HG03469 (cell line): ENCODE data around the gene BATF.

Source experiments
- ATAC-seq: cut with Tn5 transposase; IDR thresholded peaks from one replicate; pipeline ENCODE4 v1.9.1; 2021; ENCODE audit warnings: mild to moderate bottlenecking, moderate library complexity, moderate number of reproducible peaks; ENCODE audit not compliant: unreplicated experiment

Gene BATF

DNA sequence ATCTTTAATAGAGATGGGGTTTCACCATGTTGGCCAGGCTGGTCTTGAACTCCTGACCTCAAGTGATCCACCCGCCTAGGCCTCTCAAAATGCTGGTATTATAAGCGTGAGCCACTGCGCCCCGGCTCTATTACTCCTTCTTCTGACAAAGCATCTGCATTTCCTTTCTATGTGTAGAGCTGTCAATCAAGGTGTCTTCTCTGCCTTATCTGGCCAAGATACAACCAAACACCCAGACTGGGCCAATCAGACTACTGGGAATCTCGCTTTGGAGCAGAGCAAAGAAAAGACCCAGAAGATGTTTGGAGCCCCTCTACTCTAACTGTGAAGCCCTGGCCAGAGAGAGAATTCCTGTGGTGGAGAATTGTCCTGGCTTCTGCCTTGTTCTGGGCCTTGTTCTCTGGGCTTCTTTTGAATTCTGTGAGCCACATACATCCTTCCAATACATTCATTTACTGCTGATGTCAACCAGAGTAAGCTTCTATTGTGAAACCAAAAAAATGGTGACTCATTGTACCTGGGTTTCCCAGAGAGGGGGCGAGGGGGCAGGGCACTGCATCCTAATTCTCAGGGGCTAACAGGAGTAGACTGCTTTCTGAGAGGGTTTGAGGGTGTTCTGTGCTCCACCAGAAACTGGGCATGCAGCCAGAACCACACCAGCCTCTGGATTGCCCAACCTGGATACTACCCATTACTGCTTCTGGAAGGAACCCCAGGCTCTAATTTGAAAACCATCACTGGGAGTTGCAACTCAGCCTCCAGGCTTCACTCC is 37.4 kb downstream of the BATF start:
- ATAC-seq = no peak

DNA sequence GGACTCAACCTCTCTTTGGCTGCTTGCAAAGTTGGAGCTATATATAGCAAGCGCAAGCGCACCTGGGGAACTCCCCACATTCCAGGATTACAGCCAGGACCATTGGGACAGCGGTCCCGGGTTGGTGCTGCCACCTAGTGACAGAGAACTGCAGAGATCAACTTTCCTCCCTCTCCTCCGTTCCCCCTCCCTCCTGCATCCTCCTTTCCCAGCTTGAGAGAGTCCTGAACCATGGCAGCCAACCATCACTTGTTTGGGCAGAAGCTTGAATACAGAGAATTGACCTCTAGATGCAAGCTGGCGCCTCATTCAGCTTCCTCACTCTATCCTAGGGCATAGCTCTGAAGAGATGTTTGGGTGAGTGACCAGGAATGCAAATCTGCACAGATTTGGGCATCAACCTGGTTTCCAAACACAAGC is 38.8 kb downstream of the BATF start:
- ATAC-seq = peak; percentile 50

GRCh38 chr14:75562089-75562488 is 39.8 kb downstream of the BATF start:
- no peak for ATAC-seq

- no peak for ATAC-seq
Measured at GRCh38 chr14:75562489-75562888, 40.2 kb downstream of the BATF start.

DNA sequence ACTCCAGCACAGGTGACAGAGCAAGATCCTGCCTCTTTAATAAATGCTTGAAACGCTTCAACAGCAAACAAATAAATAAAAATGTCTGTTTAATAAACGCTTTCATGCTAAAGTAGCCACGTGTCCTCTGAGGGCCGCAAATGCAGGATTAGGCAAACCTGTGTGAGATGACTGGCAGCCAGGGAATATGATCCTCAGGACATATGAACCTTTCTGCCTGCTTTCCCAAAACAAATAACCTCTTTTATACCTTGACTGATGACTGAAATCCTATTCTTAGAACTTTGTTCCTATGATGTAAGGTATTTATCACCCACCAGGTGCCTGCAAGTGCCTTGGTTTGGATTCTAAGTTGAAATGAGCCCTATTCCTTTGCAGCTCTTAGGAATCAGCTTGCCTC is 41.7 kb downstream of the BATF start:
- ATAC-seq = no peak

- ATAC-seq = no peak
Measured at GRCh38 chr14:75565056-75565455, 42.8 kb downstream of the BATF start.

- ATAC-seq = no peak
Measured at GRCh38 chr14:75566321-75566720, 44.1 kb downstream of the BATF start.

GRCh38 chr14:75566752-75567151 is 44.5 kb downstream of the BATF start:
- no peak for ATAC-seq

GRCh38 chr14:75568140-75568539 is 45.9 kb downstream of the BATF start:
- no peak for ATAC-seq

GRCh38 chr14:75568791-75569190 is 46.5 kb downstream of the BATF start:
- ATAC-seq = no peak

GRCh38 chr14:75570797-75571196 is 48.5 kb downstream of the BATF start:
- no peak for ATAC-seq

DNA sequence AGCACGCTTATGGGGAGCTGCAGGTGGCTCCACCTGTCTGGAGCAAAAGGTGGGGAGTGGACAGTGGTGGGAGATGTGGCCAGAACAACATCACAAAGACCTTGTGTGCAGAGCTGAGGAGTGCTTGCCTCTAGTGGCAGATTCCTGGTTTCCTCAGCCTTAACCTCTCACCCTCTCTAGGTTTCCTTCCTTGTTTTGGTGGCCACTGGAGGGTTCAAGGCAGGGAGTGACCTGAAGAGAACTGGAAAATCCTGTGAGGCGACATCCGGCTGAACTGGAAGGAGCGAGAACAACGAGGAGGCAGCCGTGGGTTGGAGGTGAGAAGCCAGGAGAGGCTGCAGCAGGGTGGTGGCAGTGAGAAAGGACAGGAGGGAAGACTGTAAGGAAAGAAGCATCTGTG is 49.8 kb downstream of the BATF start:
- no peak for ATAC-seq

GRCh38 chr14:75577090-75577489 is 54.8 kb downstream of the BATF start:
- no peak for ATAC-seq

GRCh38 chr14:75577729-75578101 is 55.4 kb downstream of the BATF start:
- ATAC-seq = no peak

- ATAC-seq = no peak
Measured at GRCh38 chr14:75578102-75578785, 56.0 kb downstream of the BATF start, which contains the start of gene FLVCR2. Gene FLVCR2 (plus strand): TSS chr14:75578620. CDS start chr14:75578973, 353 bp downstream.

DNA sequence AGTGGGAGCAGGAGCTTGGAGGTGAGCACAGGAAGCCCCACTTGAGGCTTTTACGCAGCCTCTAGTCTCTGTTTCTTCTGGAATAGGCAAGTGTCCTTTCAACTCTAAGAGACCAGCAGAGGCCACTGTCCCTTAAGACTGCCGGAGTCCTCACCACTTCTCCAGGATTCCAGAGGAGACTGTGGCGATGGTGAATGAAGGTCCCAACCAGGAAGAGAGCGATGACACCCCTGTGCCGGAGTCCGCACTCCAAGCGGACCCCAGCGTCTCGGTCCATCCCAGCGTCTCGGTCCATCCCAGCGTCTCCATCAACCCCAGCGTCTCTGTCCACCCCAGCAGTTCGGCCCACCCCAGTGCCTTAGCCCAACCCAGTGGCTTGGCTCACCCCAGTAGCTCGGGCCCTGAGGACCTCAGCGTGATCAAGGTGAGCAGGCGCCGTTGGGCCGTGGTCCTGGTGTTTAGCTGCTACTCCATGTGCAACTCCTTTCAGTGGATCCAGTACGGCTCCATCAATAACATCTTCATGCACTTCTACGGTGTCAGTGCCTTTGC is 56.6 kb downstream of the BATF start:
- no peak for ATAC-seq

GRCh38 chr14:75579338-75579864 is 57.1 kb downstream of the BATF start:
- ATAC-seq = no peak

GRCh38 chr14:75579882-75580281 is 57.6 kb downstream of the BATF start:
- ATAC-seq = no peak

- no peak for ATAC-seq
Measured at GRCh38 chr14:75587388-75587787, 65.1 kb downstream of the BATF start.

DNA sequence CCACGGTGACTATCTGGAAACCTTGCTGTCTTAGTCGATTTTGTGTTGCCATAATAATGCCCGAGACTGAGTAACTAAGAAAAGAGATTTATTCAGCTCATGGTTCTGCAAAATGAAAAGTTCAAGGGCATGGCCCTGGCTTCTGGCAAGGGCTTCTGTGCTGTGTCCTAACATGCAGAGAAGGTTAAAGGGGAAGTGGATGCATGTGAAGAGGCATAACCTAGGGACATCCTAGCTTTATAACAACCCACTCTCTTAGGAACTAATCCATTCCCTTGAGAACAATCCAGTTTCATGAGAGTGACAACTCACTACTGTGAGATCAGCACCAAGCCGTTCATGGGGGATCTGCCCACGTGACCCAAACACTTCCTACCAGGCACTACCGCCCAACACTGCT is 67.7 kb downstream of the BATF start:
- no peak for ATAC-seq

DNA sequence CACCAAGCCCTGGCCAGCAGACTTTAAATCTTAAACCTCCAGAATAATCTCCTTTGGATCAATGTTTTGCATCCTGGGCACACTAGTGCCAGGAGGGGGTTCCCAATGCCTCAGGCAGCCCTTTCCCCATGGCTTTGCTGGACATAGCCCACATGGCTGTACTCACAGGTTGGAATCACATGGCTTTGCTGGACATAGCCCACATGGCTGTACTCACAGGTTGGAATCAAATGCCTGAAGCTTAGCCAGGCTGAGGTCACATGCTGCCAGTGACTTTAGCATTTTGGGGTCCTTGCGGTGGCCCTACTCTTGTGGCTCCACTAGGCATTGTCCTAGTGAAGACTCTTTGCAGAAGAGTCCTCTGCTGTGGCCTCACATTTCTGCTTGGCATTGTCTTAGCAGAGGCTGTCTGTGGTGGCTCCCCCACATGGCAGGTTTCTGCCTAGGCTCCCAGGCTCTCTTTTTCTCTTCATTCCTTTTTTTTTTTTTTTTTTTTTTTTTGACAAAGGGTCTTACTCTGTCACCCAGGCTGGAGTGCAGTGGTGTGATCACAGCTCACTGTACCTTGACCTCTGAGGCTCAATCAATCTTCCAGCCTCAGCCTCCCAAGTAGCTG is 69.2 kb downstream of the BATF start:
- no peak for ATAC-seq
